HG02763 (cell line): ENCODE data around the gene GNG8.
A peak's percentile ranks its signal among the peaks of the same experiment; 100 is the strongest.
"Not testable (repeated sequence)": the region's sequence is repeated elsewhere in the genome, so short reads cannot be mapped to it uniquely, and the experiment has no call there.

Experiments used
- ATAC-seq: cut with Tn5 transposase; IDR thresholded peaks from one replicate; pipeline ENCODE4 v1.9.1; 2021; ENCODE audit warnings: mild to moderate bottlenecking, moderate library complexity; ENCODE audit not compliant: unreplicated experiment

The GNG8 gene

DNA sequence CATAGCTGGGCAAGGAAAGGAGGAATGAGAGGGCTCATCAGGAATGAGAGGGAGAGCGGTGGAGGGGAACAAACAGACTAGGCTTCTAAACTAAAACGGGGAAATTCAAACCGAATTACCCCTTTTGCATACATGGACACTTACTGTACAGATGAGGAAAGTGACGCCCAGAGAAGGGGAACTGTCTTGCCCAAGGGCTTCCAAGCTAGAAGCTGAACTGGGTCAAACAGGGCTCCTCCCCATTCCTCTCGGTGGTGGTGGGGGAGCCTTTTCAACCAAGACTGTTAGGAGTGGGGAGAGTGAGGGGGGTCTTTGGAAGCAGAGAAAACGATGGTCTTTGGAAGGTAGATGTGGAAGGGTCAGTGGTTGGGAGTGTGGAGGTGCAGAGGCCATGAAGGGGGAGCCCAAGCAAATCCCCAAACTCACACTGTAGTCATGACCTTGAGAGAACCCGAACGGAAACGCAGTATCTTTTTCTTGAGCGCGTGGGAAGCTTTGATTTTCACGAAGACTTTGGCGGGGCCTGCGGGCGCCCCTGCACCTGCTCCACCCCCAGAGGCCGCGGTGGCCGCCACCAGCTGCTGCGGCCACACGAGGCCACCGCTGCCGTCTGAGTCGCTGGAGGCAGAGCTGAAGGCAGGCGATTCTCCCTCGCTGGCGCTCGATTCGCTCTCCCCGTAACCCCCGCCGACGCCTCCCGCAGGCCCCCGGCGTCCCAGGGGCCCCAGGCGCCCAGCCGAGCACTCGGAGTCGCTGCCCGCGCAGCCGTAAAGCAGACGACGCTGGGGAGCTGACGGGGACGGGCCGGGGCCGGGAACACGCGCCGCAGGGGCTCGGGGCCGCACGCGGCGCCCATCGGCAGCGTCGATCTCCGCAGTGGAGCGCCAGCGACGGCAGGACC, 12.3 kb upstream of the GNG8 start:
- ATAC-seq = no peak

GRCh38 chr19:46646402-46646801, 10.4 kb upstream of the GNG8 start:
- ATAC-seq = no peak

GRCh38 chr19:46644720-46645119, 8.7 kb upstream of the GNG8 start:
- ATAC-seq = no peak

DNA sequence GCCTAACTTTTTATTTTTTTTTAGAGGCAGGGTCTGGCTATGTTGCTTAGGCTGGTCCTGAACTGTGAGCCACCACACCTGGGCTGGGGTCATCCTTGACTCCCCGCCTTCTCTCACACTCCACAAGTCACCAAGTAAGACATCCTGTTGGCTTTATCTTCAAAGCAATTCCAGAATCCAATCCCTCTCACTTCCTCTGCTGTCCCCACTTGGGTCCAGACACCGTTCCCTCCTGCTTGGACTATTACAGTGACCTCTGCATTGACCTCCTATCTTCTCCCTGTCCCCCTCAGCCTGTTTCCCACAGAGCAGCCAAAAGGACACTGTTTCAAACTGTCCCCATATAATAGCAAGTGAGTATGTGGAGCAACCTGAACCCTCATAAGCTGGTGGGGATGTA, 4.7 kb upstream of the GNG8 start:
- ATAC-seq = no peak

DNA sequence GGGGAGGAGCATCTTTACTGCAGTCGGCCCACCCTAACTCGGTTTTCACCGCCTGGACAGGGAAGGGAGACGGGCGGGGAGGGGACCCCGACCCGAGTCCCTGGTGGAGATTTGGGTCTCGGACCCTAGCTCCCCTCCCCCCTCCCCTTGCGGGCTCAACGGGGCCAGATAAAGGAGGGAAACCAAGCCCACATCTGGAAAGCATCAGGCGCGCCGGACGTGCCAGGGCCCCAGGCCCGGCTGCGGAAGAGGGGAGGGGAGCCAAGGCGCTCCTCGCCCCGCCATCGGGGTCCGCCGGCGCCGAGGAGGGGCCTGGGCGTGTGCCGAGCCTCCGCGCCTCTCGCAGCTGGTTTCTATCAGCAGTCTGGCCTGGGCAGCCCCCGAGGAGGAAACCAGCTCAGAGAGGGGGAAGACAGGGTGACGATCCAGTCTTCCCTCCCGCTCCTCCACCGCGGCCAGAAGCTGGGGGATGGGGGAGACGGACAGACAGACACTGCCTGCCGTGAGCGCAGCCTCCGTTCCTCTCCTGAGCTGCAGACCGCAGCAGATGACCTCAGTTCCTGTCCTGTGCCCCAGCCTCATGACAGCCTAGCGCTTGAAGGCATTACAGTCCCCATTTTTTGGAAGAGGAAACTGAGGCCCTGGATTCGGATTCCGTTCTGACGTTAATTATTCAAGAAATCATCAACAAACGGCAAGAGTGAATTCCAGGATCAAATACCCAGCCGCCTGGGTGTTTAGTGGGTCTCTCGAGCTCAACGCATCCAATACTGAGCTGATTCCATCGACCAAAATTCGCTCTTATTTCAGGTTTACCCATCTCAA, 3.6 kb upstream of the GNG8 start:
- ATAC-seq = no peak

DNA sequence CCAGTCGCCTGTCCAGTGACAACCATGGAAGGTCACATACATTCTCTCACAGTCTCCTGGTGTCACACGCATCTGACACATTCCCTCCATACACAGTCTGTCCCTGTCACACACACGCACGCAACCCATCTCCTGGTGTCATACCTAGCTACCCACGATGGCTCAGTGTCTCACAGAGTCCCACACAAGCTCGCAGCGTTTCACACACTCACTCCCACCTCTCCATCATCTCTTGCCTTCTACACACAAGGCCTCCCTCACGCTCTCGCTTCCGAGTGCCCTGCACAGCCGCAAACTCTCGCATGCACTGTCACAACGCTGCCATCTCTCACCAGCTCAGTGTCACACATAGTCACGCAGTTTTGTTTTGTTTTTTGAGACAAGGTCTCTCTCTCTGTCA, 1.2 kb upstream of the GNG8 start:
- no peak for ATAC-seq

DNA sequence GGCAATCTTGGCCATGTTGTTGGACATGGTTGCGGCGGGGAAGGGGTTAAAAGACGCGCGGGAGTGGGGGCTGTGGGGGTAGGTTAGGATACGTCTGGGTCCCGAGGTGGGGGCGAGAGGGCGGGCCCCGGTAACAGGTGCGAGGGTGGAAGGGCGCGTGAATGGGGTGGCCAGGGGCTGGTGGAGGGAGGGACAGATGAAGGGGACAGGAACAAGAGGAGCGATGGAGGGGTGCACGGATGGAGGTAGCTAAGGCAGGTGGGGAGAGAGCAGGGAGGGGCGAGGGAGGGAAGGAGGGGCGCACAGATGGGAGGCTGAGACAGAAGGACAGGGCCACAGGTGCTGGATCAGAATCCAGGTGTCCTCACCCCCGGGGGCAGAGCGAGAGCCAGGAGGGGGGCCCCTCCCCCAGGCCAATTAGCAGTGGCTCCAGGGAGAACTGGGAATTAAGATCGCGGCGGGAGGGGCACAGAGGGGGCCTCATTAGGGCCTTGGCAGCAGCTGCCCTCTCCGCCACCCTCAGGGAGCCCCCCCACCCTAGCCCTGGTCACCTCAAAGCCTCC, 1.3 kb downstream of the GNG8 start:
- no peak for ATAC-seq

- peak; percentile 64 for ATAC-seq
These were observed 1.9 kb downstream of the GNG8 start for GRCh38 chr19:46634045-46634655.

GRCh38 chr19:46633130-46633529, 2.9 kb downstream of the GNG8 start:
- ATAC-seq = no peak

DNA sequence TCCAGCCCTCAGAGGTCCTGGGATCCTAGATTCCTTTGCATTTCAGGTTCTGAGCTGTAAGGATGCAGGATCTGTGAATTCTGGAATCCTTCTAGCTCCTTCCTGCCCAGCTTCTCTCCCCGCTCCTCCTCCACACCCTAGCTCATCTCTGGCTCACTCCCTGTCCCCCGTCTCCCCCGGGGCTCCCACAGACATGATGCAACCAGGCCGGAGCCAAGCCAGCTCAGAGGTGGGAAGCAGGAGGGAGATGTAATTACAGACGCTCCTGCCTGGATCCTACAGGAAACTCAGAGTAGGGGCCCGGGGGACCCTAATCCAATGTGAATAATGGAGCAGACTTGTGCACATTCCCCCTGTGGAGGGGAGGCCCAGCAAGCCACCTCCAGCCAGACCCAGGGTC, 4.5 kb downstream of the GNG8 start:
- ATAC-seq = no peak

DNA sequence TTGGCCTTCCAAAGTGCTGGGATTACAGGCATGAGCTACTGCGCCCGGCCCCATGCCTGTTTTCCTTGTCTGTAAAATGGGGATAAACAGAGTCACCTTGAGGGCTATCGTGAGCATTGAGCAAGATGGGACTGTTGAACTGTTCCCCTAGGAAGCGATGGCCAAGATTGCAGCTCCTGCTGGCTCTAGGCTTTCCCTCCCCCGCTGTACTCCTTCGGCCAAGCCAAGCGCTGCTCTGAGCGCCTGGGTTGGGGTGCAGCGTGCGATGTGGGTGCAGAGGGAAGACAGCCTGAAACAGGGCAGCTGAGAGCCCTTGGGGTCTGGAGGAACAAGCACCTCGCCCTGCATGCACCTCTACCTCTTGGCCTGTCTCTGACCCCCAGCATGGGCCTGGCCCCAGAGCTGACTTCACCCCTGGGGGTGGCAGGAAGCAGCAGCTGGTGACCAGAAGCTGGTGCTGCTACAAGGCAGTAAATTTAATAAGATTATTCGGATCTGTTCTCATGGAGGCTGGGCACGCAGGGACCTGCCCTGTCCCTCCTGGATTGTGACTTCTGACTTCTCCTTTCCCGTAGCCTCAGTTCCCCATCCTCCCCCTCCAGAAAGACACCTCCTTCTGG, 5.3 kb downstream of the GNG8 start:
- ATAC-seq = no peak

- ATAC-seq = no peak
These were observed 6.4 kb downstream of the GNG8 start for GRCh38 chr19:46629546-46630025.

DNA sequence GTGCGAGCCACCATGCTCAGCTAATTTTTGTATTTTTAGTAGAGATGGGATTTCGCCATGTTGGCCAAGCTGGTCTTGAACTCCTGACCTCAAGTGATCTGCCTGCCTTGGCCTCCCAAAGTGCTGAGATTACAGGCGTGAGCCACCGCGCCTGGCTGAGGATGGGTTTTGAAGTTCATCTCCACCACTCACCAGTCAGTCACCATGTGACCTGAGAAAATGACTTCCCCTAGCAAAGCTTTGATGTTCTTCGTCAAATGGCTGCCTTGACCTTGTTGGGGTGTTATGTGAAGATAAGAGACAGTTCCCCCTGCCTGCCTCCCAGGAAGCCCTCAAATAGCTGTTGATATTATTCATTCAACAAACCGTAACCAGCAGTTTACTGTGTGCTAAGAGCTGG, 7.0 kb downstream of the GNG8 start:
- not testable (repeated sequence) for ATAC-seq

- no peak for ATAC-seq
These were observed 9.6 kb downstream of the GNG8 start for GRCh38 chr19:46626446-46626845.

DNA sequence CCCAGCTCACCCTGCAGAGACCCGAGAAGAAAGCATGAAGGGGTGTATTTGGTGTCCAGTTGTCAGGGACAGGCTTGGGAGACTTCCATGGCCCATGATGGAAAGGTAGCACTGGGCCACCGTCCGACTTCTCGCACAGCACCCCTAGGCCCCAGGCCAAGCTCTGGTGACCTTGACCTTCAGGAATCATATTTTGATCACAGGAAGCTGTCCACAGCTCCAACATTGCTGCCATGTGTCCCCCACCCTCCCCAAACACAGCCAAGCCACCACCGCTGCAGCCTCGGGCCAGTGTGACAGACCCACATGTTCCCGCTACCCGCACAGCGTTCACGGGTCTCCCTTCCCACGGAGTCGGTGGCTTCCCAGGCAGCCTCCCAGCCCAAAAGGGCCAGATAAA, 10.3 kb downstream of the GNG8 start:
- no peak for ATAC-seq

DNA sequence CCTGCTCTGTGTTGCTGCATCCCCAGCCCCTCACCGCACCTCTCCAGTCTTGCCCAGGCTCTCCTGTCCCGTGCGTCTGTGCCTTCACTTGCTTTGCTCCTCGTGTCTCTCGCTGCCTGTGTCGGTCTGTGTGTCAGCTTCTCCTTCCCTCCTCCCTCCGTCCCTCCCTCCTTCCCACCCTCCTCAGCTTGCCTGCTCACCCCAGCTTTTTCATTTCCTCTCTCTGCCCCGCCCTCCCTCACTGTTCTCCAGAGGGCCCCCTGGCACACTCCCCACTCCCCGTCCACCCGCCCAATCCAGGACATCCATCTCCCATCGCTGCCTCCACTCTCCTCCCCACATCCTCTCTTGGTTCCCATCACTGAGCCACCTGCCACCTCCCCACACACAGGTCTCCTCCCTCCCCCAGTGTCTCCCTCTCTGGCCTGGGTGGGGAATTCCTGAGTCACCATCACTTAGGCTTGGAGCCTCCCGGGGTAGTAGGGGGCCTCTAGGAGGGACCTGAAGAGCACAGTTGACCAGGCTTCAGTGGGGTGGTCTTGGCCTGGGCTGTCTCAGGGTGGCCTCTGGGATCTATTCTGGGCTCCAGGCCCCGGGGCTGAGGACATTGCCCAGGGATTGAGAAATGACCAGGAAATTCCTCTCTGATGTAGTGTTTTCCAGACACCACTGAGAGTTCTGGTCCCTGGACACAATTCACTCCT, 10.9 kb downstream of the GNG8 start, which contains the start of gene PTGIR:
Gene PTGIR (minus strand): TSS at position 132 of the 704 bp plus-strand sequence. CDS start 864 bp downstream, outside the sequence.
- no peak for ATAC-seq

DNA sequence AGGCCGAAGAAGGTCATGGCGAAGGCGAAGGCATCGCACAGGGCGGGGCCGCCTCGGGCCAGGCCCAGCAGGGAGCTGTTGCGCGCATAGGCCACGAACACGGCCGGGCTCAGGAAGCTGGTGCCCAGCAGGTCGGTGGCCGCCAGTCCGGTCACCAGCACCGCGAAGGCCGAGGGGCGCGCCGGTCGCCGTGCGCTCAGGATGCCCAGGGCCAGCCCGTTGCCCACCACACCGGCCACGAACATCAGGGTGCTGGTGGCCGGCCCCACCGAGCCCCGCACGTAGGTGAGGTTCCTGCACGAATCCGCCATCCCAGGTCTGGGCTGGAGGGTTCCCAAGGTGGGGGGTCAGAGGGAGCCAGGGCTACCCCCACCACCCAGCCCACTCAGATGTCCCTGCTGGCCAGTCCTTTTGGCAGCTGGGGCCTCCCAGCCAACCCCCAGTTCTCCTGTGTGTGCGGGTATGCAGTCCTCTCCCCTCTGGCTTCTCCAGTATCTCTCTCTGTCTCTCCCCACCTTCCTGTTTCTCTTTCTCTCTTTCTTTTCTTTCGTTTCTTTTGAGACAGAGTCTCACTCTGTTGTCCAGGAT, 12.0 kb downstream of the GNG8 start:
- no peak for ATAC-seq

- no peak for ATAC-seq
These were observed 13.9 kb downstream of the GNG8 start for GRCh38 chr19:46622118-46622446.

- ATAC-seq = no peak
These were observed 14.5 kb downstream of the GNG8 start for GRCh38 chr19:46621191-46622117.
